ENCODE results near the gene TBC1D4. TPM values are rescaled to one million over a fixed set of nuclear protein-coding genes. Genes with fewer than 3 reads are reported as not detected.

The TBC1D4 gene
- total RNA-seq, 6 experiments from 2014 or later = 7.7 to 18.6 (median 10.3) TPM

- Histone ChIP-seq H3K4me3 (no peak overlapping the region), H3K36me3 (no peaks in the 10 kb centered on the region), H3K27ac (no peak overlapping the region), H3K4me1 (peaks cover 0 to 16% (median 0%) of the 10 kb centered on the region in 4 donors), H3K27me3 (no peaks in the 10 kb centered on the region), H3K9me3 (no peaks in the 10 kb centered on the region)
- TF ChIP-seq, protein P1, sequence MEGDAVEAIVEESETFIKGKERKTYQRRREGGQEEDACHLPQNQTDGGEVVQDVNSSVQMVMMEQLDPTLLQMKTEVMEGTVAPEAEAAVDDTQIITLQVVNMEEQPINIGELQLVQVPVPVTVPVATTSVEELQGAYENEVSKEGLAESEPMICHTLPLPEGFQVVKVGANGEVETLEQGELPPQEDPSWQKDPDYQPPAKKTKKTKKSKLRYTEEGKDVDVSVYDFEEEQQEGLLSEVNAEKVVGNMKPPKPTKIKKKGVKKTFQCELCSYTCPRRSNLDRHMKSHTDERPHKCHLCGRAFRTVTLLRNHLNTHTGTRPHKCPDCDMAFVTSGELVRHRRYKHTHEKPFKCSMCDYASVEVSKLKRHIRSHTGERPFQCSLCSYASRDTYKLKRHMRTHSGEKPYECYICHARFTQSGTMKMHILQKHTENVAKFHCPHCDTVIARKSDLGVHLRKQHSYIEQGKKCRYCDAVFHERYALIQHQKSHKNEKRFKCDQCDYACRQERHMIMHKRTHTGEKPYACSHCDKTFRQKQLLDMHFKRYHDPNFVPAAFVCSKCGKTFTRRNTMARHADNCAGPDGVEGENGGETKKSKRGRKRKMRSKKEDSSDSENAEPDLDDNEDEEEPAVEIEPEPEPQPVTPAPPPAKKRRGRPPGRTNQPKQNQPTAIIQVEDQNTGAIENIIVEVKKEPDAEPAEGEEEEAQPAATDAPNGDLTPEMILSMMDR (IDR thresholded peaks at IDR 0.05) = no peak
- no peak for TF ChIP-seq POLR2A (IDR thresholded peaks at IDR 0.05)
- intact Hi-C loops (cut with DNase I) = loop anchor here (10.0 kb wide), 1 partner anchor 114 kb away; the partner anchor contains the start of gene TBC1D4 (in 2 of the 2)
- WGBS (ENCODE audit: insufficient coverage, low coverage, low lambda C conversion rate, missing lambda C conversion rate) = 80% methylated on average over 1 of the region's 1 CpG
- no peak for ATAC-seq
- no peak for DNase-seq
Measured at GRCh38 chr13:75370774-75371173, 111.2 kb downstream of the TBC1D4 start.

DNA sequence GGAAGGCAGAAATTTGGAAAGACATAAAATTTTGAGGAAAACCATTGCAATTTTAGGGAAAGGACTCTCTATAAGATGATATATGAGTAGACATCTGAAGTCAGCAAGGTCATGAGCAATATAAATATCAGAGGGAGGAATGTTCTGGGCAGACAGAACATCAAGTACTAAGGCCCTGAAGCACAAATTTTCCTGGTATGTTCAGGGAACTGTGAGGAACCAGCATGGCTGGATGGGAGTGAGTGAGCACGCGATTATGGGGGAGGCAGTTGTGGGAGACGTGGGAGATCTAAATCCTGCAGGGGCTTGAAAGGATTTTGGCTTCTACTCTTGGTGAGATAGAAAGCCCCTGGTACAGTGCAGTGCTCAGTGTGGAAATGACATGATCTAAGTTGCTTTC lies 112.0 kb downstream of the TBC1D4 start:
- no peaks in the 10 kb centered on the region for H3K27me3 ChIP-seq
- no peaks in the 10 kb centered on the region for H3K9me3 ChIP-seq
- peaks cover 0 to 16% (median 0%) of the 10 kb centered on the region in 4 donors for H3K4me1 ChIP-seq
- ATAC-seq (no peak), DNase-seq (no peak)
- TF ChIP-seq, protein P1 (IDR thresholded peaks at IDR 0.05) = no peak
- no peak for TF ChIP-seq POLR2A (IDR thresholded peaks at IDR 0.05)
- H3K4me3 ChIP-seq = no peak overlapping the region
- intact Hi-C loops (cut with DNase I) = loop anchor here (10.0 kb wide), 1 partner anchor 115 kb away; the partner anchor contains the start of gene TBC1D4 (in 2 of the 2)
- H3K36me3 ChIP-seq = no peaks in the 10 kb centered on the region
- WGBS (ENCODE audit: insufficient coverage, low coverage, low lambda C conversion rate, missing lambda C conversion rate) = 91% methylated on average over 3 of the region's 3 CpGs
- H3K27ac ChIP-seq = no peak overlapping the region

- Histone ChIP-seq H3K9me3 (no peaks in the 10 kb centered on the region), H3K4me1 (peaks cover 0 to 16% (median 0%) of the 10 kb centered on the region in 4 donors), H3K27ac (no peak overlapping the region), H3K4me3 (no peak overlapping the region), H3K27me3 (no peaks in the 10 kb centered on the region), H3K36me3 (no peaks in the 10 kb centered on the region)
- WGBS (ENCODE audit: insufficient coverage, low coverage, low lambda C conversion rate, missing lambda C conversion rate) = 38% methylated on average over 3 of the region's 3 CpGs
- intact Hi-C loops (cut with DNase I) = no loop called here
- DNase-seq (no peak), ATAC-seq (peak; percentile 34 to 60 (median 46))
- no peak for TF ChIP-seq POLR2A (IDR thresholded peaks at IDR 0.05)
- TF ChIP-seq, protein P1 (IDR thresholded peaks at IDR 0.05) = no peak
Measured at GRCh38 chr13:75368167-75368566, 113.8 kb downstream of the TBC1D4 start.

- WGBS (ENCODE audit: insufficient coverage, low coverage, low lambda C conversion rate, missing lambda C conversion rate) = 21% methylated on average over 3 of the region's 3 CpGs
- H3K4me3 ChIP-seq = no peak overlapping the region
Measured at GRCh38 chr13:75366380-75367280, 115.3 kb downstream of the TBC1D4 start.

More at GRCh38 chr13:75366380-75367280, 115.3 kb downstream of the TBC1D4 start:
- Histone ChIP-seq H3K9me3 (no peaks in the 10 kb centered on the region), H3K27ac (no peak overlapping the region), H3K36me3 (no peaks in the 10 kb centered on the region), H3K4me1 (peaks cover 0 to 16% (median 0%) of the 10 kb centered on the region in 4 donors), H3K27me3 (no peaks in the 10 kb centered on the region)
- intact Hi-C loops (cut with DNase I) = no loop called here
- peak; percentile 46 to 81 (median 54) for ATAC-seq
- DNase-seq = no peak
- TF ChIP-seq, protein P1 (IDR thresholded peaks at IDR 0.05) = peak in 1 of 4 donors; percentile 5
- TF ChIP-seq POLR2A (IDR thresholded peaks at IDR 0.05) = no peak

All from right lobe of liver (tissue), 6 donors.